HUDEP-2 (cell line): ENCODE data around the gene QRFP.

Experiments
- DNase-seq, 76 experiments: peaks; one replicate each; lab custom pipeline; 2025; ENCODE audit not compliant: unreplicated experiment in 76 of 76; lab: John Stamatoyannopoulos, UW

The QRFP gene

GRCh38 chr9:130878295-130878694, 18.3 kb downstream of the QRFP start:
- no peak for DNase-seq

DNA sequence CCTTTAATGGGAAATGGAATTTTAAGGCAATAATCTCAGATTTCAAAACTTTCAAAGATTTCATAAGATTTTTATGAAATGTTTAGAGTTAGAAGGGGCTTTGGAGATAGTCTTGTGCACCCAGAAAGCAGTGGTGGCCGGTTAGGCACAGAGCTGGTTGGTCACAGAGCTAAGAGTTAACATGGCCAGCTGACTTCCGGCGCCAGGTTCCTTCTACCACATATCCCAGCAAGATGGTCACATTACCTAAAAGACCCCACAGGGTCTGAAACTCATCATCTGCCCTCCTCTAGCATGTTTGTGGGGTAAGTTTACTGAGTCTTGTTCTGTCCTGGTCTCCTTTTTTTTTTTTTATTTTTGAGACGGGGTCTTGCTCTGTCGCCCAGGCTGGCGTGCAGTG, 19.3 kb downstream of the QRFP start:
- DNase-seq: no peak

DNA sequence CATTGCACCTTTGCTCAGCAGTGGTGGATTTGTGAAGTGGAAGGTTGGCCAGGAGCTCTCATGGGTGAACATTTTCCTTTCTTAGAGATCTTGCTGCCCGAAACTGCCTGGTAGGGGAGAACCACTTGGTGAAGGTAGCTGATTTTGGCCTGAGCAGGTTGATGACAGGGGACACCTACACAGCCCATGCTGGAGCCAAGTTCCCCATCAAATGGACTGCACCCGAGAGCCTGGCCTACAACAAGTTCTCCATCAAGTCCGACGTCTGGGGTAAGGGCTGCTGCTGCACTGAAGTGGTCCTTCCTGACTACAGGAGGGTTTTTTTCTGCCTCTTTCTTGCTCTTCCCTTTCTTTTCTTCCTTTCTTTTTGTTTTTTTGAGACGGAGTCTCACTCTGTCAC, 21.8 kb downstream of the QRFP start:
- DNase-seq: no peak

- DNase-seq: no peak
Observed at GRCh38 chr9:130873966-130874365, 22.6 kb downstream of the QRFP start.

DNA sequence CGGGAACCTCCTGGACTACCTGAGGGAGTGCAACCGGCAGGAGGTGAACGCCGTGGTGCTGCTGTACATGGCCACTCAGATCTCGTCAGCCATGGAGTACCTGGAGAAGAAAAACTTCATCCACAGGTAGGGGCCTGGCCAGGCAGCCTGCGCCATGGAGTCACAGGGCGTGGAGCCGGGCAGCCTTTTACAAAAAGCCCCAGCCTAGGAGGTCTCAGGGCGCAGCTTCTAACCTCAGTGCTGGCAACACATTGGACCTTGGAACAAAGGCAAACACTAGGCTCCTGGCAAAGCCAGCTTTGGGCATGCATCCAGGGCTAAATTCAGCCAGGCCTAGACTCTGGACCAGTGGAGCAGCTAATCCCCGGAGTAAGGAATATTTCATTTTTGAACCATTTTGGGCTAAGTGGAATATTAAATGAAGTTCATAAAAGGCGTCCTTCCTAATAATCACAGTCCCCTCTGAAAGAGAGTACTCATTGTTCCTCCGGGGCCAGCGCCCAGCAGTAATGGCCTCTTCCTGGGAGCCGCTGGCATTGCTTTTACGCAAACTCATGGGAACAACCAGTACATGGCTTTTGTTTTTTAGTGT, 23.6 kb downstream of the QRFP start:
- DNase-seq: no peak

DNA sequence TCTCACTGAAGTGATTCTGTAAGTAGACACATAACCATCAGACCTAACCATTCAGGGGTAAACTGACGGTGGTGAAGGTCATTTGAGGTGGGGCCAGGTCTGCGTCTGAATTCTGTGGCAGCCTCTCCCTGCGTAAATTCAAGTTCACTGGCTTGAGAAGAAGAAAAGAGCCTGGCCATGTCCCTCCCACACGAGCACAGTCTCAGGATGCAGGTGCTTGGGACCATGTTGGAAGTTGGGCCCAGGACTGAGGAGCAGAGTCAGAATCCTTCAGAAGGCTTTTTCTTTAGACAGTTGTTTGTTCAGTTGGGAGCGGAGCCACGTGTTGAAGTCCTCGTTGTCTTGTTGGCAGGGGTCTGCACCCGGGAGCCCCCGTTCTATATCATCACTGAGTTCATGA, 24.1 kb downstream of the QRFP start:
- DNase-seq: no peak

DNA sequence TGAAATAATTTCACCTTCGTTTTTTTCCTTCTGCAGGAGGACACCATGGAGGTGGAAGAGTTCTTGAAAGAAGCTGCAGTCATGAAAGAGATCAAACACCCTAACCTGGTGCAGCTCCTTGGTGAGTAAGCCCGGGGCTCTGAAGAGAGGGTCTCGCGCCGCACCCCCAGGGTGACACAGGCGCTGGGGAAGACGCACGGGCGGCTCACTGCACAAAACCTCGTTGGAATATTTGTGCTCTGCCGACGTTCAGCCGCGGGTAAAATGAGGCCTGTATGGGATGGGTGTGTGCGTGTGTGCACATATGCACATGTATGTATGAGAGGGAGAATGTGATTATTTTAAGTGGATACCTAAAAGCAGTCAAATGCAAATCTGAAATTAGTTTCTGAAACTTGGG, 24.5 kb downstream of the QRFP start:
- DNase-seq: no peak

- DNase-seq: no peak
Observed at GRCh38 chr9:130871395-130872062, 25.1 kb downstream of the QRFP start.

- no peak for DNase-seq
Observed at GRCh38 chr9:130870491-130871381, 25.9 kb downstream of the QRFP start.

- DNase-seq: peak in 24 of 76 experiments; percentile 2 to 49 (median 16)
Observed at GRCh38 chr9:130869250-130869649, 27.4 kb downstream of the QRFP start.

DNA sequence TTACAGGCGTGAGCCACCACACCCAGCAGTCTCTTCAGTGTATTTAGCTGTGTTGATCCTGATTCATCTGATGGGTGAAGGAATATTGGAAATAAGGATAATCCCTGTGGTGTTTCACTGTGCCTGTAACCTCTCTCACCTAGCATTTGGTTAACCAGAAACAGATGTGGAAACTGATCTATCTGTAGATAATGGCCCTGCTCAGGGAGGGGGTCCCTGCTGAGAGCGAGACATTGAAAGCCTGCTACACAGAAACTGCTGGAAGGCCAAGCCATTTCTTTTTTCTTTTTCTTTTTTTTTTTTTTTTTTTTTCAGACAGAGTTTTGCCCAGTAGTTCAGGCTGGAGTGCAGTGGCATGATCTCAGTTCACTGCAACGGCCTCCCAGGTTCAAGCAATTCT, 28.4 kb downstream of the QRFP start:
- no peak for DNase-seq

DNA sequence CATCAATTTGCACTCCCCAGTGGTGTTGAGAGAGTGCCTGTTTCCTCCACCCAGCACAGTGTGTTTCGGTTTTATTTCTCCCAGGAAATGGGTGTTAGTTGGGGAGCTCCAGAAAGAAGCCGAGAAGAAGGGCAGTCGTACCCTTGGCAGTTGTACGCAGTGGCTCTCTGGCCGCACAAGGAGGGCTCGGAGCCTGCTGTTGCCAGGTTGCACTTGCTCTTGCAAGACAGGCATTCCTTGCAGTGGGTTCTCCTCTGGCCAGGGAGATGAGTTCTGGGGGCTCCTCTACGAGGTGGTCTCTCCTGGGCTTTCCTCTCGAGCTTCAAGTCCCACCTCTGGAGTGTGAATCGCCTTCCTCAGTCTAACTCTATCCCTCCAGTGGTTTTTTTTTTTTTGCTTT, 29.1 kb downstream of the QRFP start:
- no peak for DNase-seq

DNA sequence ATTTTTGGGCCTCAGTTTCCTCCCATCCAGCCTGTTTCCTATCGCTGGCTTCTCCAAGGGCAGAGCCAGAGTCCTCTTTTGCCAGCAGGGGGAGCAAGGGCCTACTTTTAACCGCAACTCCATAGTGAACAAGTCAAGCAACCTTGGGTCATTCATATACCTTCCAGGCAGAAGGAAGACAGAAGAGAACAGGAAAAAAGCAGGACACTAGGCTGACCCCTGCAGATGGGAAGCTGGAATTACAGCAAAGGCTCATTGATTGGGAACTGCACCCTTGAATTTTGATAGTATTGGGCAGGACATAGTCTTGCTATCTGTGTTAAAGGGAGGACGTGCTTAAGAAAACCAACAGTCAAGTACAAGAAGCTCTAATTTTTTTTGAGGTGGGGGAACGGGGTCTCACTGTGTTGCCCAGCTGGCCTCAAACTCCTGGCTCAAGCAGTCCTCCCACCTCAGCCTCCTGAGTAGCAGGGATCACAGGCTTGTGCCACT, 30.1 kb downstream of the QRFP start:
- peak in 63 of 76 experiments; percentile 7 to 71 (median 44) for DNase-seq

GRCh38 chr9:130865921-130866320, 30.7 kb downstream of the QRFP start:
- no peak for DNase-seq

GRCh38 chr9:130864541-130864940, 32.1 kb downstream of the QRFP start:
- no peak for DNase-seq

DNA sequence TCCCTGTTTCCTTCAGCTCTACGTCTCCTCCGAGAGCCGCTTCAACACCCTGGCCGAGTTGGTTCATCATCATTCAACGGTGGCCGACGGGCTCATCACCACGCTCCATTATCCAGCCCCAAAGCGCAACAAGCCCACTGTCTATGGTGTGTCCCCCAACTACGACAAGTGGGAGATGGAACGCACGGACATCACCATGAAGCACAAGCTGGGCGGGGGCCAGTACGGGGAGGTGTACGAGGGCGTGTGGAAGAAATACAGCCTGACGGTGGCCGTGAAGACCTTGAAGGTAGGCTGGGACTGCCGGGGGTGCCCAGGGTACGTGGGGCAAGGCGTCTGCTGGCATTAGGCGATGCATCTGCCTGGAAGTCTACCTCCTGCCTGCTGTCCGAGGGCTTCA, 33.9 kb downstream of the QRFP start:
- DNase-seq: no peak

- DNase-seq: no peak
Observed at GRCh38 chr9:130862217-130862616, 34.4 kb downstream of the QRFP start.

- DNase-seq: no peak
Observed at GRCh38 chr9:130861372-130862180, 35.0 kb downstream of the QRFP start.

DNA sequence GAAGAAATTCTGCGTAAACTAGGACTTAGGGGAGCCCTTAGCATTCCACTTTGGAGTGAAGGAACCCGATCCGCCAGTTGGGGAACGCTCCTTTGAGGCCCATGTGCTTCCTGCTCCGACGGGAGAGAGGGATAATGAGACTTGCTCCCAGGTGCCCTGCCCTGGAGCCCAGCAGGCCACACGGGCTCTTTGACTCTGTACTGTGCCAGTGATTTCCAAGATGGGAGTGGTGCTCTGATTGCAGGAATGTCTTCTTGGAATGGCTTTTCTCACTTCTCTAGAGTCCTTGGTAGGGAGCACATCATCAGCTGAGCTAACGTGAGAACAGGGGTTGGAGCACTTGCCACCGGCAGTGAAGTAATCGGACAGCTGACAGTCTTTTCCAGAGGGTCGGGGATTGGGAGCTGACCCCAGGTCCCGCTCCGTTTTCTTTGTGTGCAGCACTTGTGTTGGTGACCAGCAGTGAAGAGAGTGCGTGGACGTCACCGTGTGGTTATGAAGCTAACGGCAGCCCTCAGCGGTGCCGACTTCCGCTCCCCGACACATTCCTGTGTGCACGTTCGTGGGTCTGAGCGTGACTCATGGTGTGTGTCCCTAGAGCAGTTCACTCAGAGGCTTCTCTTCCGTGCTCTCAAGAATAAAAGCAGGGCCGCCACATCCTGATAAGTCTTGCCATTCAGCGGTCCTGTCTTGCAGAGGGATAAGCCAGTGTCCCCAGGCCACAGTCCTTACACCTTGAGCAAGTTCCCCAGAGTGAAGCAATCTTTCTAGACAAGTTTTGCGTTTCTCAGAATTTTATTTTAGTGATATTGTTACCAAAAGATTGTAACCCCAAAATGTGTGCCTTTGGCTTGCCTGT, 35.9 kb downstream of the QRFP start:
- DNase-seq: no peak
